ENCODE data around the gene PIK3R5.

DNA sequence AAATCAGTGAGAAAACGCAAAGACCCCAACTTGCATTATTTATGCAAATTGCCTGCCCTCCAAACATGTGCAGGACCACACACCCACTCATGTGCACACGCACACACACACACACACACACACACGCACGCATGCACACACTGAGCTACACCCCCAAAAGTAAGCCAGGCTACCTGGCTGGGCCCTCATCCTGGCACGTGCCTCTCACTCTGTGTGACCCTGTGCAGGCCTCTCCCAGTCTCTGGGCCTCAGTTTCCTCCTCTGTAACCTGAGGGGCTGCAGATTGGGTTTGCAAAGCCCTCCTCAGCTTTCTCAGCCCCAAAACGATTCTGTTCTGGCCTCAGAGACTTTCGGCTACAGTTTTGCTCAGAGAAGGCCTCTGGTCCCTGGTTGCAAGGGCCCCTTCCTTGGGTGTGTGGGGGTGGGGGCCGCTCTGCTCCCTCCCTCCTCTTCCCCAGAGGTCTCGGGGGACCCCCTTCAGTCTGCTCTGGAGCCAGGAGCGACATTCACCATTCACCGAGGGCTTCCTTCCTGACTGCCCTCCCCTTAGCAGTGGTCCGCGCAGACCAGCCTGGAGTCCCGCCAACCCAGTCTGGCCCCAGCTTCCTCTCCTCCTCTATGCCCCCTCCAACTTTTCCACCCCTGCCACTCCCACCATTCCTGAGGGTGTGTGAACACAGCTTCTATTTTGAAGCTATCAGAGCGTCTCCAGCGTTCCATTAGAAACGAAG is 92.6 kb downstream of the PIK3R5 start:
- TF ChIP-seq, protein P1, sequence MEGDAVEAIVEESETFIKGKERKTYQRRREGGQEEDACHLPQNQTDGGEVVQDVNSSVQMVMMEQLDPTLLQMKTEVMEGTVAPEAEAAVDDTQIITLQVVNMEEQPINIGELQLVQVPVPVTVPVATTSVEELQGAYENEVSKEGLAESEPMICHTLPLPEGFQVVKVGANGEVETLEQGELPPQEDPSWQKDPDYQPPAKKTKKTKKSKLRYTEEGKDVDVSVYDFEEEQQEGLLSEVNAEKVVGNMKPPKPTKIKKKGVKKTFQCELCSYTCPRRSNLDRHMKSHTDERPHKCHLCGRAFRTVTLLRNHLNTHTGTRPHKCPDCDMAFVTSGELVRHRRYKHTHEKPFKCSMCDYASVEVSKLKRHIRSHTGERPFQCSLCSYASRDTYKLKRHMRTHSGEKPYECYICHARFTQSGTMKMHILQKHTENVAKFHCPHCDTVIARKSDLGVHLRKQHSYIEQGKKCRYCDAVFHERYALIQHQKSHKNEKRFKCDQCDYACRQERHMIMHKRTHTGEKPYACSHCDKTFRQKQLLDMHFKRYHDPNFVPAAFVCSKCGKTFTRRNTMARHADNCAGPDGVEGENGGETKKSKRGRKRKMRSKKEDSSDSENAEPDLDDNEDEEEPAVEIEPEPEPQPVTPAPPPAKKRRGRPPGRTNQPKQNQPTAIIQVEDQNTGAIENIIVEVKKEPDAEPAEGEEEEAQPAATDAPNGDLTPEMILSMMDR (IDR thresholded peaks at IDR 0.05; ENCODE audit: low read depth, low read length, poor library complexity, severe bottlenecking), result no peak
- no peak for TF ChIP-seq EZH2phosphoT487 (IDR thresholded peaks at IDR 0.05; ENCODE audit: borderline replicate concordance, low read length)

Data from DOHH2 (cell line).